ENCODE data around the gene PPM1B. TPM values are rescaled to one million over a fixed set of nuclear protein-coding genes. Genes with fewer than 3 reads are reported as not detected.

Gene PPM1B
- total RNA-seq, 2 donors from 2014 or later, result 69.9 to 99.3 TPM

DNA sequence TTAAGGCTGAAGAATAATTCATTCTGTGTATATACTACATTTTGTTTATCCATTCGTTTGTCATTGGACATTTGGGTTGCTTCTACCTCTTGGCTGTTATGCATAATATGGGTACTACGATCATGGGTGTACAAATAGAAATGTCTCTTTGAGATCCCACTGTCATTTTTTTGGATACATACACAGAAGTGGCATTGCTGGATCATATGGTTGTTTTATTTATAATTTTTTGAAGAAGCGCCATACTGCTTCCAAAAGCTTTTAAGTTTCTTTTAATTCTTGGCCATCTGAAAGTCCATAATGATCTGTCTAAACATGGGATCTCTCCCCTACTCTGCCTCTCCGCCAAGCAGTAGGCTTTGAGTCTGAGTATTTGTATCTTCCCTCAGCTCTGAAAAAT, 18.6 kb downstream of the PPM1B start:
- Histone ChIP-seq H3K9me3 (no peaks in the 10 kb centered on the region), H3K27ac (no peak overlapping the region), H3K4me1 (ENCODE audit: control insufficient read depth in 1 of 2, low read depth in 2 of 2) (peaks cover 41 to 64% of the 10 kb centered on the region in 2 donors), H3K27me3 (replicated peaks; ENCODE audit: insufficient read depth) (no peaks in the 10 kb centered on the region), H3K4me3 (no peak overlapping the region), H3K36me3 (no peaks in the 10 kb centered on the region)
- no peak for DNase-seq (ENCODE audit: low spot score)
- ATAC-seq (ENCODE audit: insufficient number of reproducible peaks, low FRiP score, low read depth), result no peak
- TF ChIP-seq, protein P1, sequence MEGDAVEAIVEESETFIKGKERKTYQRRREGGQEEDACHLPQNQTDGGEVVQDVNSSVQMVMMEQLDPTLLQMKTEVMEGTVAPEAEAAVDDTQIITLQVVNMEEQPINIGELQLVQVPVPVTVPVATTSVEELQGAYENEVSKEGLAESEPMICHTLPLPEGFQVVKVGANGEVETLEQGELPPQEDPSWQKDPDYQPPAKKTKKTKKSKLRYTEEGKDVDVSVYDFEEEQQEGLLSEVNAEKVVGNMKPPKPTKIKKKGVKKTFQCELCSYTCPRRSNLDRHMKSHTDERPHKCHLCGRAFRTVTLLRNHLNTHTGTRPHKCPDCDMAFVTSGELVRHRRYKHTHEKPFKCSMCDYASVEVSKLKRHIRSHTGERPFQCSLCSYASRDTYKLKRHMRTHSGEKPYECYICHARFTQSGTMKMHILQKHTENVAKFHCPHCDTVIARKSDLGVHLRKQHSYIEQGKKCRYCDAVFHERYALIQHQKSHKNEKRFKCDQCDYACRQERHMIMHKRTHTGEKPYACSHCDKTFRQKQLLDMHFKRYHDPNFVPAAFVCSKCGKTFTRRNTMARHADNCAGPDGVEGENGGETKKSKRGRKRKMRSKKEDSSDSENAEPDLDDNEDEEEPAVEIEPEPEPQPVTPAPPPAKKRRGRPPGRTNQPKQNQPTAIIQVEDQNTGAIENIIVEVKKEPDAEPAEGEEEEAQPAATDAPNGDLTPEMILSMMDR (IDR thresholded peaks at IDR 0.05), result no peak

DNA sequence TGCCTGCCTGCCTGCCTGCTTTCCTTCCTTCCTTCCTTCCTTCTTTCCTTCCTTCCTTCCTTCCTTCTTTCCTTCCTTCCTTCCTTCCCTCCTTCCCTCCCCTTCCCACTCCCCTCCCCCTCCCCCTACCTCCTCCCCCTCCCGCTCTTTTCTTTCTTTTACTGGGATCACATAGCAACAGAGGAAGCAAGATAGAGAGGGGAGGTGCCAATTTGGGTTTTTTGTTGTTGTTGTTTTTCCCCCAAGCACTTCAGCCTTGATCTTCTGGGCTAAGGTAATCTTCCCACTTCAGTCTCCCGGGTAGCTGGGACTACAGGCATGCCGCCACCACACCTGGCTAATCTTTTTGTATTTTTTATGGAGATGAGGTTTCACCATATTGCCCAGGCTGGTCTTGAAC, 20.0 kb downstream of the PPM1B start:
- TF ChIP-seq, protein P1 (IDR thresholded peaks at IDR 0.05), result no peak
- DNase-seq (ENCODE audit: low spot score), result no peak
- H3K27me3 ChIP-seq (replicated peaks; ENCODE audit: insufficient read depth), result no peaks in the 10 kb centered on the region
- no peak overlapping the region for H3K4me3 ChIP-seq
- H3K27ac ChIP-seq, result no peak overlapping the region
- no peaks in the 10 kb centered on the region for H3K36me3 ChIP-seq
- H3K9me3 ChIP-seq, result no peaks in the 10 kb centered on the region
- peaks cover 42 to 63% of the 10 kb centered on the region in 2 donors for H3K4me1 ChIP-seq (ENCODE audit: control insufficient read depth in 1 of 2, low read depth in 2 of 2)
- no peak for ATAC-seq (ENCODE audit: insufficient number of reproducible peaks, low FRiP score, low read depth)

DNA sequence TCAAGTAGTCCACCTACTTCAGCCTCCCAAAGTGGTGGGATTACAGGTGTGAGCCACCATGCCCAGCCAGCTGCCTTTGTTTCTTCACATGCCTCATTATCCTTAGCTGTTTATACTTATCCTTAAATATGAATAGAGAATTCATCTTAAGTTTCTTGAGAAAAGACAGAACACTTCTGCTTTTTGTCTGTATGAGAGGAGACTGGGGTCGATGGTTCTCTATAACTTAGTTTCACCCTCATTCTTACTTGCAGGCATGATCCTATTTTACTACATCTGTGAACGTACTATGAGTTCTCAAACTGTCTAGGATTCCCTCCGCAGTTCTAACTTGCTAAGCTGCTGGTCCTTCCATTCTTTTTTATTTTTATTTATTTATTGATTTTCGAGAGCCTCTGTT, 20.4 kb downstream of the PPM1B start:
- TF ChIP-seq, protein P1 (IDR thresholded peaks at IDR 0.05), result no peak
- Histone ChIP-seq H3K4me3 (no peak overlapping the region), H3K4me1 (ENCODE audit: control insufficient read depth in 1 of 2, low read depth in 2 of 2) (peaks cover 43 to 61% of the 10 kb centered on the region in 2 donors), H3K27me3 (replicated peaks; ENCODE audit: insufficient read depth) (no peaks in the 10 kb centered on the region), H3K36me3 (no peaks in the 10 kb centered on the region), H3K9me3 (no peaks in the 10 kb centered on the region), H3K27ac (no peak overlapping the region)
- no peak for ATAC-seq (ENCODE audit: insufficient number of reproducible peaks, low FRiP score, low read depth)
- no peak for DNase-seq (ENCODE audit: low spot score)

DNA sequence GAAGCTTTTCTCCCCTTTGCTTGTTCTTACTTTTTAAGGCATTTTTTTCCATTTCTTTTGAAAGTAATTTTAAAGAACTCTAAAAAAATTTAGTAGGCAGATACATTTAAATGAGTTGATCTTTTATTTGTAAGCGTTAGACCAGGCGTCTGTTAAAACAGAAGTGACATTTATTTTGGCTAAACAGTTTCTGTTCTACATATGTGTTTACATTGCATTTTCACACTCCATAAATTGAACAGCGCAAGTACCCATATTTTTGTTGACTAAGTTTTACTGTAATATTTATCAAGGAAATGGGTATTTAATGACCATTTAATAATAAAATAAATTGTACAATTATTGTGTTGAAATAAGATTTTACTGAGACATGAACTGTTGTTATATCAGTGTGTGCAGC, 21.9 kb downstream of the PPM1B start:
- H3K4me3 ChIP-seq, result no peak overlapping the region
- TF ChIP-seq, protein P1 (IDR thresholded peaks at IDR 0.05), result no peak
- H3K36me3 ChIP-seq, result no peaks in the 10 kb centered on the region
- DNase-seq (ENCODE audit: low spot score) (no peak), ATAC-seq (ENCODE audit: insufficient number of reproducible peaks, low FRiP score, low read depth) (no peak)
- H3K4me1 ChIP-seq (ENCODE audit: control insufficient read depth in 1 of 2, low read depth in 2 of 2), result peaks cover 38 to 47% of the 10 kb centered on the region in 2 donors
- H3K27ac ChIP-seq, result no peak overlapping the region
- no peaks in the 10 kb centered on the region for H3K27me3 ChIP-seq (replicated peaks; ENCODE audit: insufficient read depth)
- no peaks in the 10 kb centered on the region for H3K9me3 ChIP-seq

DNA sequence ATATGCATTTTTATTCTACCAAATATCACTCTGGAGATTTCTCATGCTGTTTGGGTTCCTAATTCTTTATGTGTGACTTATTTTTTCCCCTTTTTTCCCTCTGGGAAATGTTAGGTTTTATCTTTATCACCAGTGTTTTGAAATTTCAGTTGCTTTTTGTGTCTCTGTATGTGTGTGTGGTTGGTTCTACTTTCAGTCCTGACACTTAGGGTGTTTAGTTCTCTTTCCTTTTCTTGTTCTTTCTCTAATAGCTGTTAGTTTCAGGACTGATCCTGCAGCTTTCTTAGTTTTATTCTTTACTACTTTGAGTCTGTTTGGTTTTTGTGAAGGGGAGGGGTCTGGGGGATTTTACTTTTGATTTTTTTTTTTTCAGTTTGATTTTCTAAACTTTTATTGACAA, 23.1 kb downstream of the PPM1B start:
- no peak for DNase-seq (ENCODE audit: low spot score)
- no peak for ATAC-seq (ENCODE audit: insufficient number of reproducible peaks, low FRiP score, low read depth)
- H3K4me1 ChIP-seq (ENCODE audit: control insufficient read depth in 1 of 2, low read depth in 2 of 2), result peaks cover 28 to 40% of the 10 kb centered on the region in 2 donors
- TF ChIP-seq, protein P1 (IDR thresholded peaks at IDR 0.05), result no peak
- no peaks in the 10 kb centered on the region for H3K9me3 ChIP-seq
- no peak overlapping the region for H3K4me3 ChIP-seq
- H3K27ac ChIP-seq, result no peak overlapping the region
- H3K36me3 ChIP-seq, result no peaks in the 10 kb centered on the region
- no peaks in the 10 kb centered on the region for H3K27me3 ChIP-seq (replicated peaks; ENCODE audit: insufficient read depth)

Data from thoracic aorta (tissue), 2 donors.